UCSD-AML1 (cell line): ENCODE measurements around the gene ACP5.
A peak's percentile ranks its signal among the peaks of the same experiment; 100 is the strongest.

Experiments
- DNase-seq: peaks from one replicate; lab custom pipeline; 2025; ENCODE audit not compliant: unreplicated experiment; lab: John Stamatoyannopoulos, UW

The ACP5 gene

DNA sequence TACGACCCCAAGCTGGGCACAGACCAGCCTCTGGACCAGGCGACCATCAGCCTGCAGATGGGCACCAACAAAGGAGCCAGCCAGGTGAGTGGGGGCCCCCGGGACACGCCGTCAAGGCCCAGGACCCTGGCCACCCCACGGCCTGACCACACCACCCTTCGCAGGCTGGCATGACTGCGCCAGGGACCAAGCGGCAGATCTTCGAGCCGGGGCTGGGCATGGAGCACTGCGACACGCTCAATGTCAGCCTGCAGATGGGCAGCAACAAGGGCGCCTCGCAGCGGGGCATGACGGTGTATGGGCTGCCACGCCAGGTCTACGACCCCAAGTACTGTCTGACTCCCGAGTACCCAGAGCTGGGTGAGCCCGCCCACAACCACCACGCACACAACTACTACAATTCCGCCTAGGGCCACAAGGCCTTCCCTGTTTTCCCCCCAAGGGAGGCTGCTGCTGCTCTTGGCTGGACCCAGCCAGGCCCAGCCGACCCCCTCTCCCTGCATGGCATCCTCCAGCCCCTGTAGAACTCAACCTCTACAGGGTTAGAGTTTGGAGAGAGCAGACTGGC lies 28.0 kb downstream of the ACP5 start:
- no peak for DNase-seq

DNA sequence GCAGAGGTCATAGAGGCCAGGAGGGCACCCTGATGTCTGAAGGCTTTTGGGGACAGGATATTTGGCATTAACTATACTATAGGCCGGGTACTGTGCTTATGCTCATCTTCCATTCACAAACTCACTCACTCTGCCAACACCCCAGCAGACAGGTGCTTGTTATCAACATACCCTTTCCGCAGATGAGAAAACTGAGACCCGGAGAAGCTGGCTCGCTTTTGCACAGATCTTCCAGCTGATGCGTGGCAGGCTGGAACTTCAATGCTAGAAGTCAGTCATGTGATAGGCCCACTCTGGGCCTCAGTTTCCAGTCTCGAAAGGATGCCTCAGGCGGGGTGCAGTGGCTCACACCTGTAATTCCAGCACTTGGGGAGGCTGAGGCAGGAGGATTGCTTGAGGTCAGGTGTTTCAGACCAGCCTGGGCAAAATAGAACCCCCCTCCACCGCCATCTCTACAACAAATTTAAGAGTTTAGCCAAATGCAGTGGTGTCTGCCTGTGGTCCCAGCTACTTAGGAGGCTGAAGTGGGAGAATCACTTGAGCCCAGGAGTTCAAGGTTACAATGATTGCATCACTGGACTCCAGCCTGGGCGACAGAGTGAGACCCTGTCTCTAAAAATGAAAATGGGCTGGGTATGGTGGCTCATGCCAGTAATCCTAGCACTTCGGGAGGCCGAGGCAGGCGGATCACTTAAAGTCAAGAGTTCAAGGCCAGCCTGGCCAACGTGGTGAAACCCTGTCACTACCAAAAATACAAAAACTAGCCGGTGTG lies 29.3 kb downstream of the ACP5 start:
- DNase-seq, result no peak

DNA sequence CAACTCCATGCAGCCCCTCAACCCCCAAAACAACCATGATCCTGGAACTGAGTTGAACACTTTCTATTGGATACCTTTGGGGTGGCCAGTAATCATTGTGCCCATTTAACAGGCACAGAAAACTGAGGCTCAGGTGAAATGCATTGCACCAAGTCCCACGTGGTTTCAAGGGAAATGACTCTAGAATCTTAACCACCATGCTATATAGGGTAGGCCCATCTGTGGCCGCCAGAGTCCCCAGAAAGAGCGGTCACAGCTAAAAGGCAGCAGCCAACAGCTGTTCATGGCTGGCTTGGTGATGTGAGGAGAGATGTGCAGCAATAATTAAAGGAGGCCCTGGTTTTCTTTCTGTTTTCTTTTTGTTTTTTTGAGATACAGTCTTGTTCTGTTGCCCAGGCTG lies 36.2 kb downstream of the ACP5 start:
- DNase-seq, result no peak

DNA sequence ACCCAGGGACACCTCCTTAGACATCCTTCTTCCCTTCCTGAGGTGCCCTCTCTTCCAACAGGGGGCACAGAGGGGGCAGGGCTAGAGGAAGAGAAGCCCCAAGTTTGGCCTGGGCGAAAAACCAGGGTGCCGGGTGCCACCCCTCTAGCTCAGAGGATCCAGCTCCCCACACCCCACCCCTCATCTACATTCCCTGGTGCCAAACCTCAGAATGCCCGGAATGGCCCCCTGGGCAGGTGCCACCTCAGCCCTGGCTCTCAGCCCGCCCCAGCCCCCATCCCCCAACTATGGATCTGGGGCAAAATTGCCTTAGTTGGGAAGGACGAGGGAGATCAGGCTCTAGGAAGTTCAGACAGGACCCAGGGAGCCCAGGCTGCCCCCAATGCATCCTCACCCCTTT lies 36.8 kb downstream of the ACP5 start:
- no peak for DNase-seq

DNA sequence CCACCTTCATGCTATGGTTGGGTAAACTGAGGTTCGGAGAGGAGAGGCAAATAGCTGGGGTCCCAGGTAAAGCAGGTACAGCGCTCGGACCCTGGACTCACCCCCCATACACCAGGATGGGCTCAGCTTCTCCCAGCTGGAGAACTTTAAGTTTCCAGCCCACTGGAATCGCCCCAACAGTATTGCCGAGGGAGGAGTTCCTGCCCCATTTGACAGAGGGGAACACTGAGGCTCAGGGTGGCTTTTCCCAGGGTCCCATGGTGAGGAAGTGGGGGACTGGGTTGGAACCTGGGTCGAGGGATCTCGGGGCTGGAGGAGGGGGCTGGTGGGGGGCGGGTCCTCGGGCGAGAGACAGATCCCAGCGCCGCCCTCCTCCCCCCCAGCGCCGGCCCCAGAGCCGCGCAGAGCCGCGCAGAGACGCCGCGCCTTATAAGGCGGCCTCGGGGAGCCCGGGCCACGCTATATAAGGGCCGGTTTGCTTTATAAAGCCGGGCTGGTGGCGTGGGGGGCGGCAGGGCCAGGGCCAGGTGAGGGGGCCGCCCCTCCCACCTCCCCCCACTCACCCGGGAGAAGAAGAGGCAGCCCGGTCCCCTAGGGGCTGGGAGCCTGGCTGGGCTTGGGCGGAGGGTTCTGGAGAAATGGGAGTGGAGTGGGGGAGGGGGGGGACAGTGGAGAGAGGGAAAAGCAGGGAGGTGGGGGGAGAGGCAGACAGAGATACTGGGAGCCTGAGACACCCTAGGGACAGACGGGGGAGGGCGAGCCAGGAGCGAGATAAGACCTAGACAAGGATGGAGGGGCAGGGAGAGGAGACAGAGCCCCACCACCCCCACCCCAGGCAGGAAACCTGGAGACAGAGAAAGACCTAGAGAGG lies 37.7 kb downstream of the ACP5 start:
- DNase-seq, result no peak

DNA sequence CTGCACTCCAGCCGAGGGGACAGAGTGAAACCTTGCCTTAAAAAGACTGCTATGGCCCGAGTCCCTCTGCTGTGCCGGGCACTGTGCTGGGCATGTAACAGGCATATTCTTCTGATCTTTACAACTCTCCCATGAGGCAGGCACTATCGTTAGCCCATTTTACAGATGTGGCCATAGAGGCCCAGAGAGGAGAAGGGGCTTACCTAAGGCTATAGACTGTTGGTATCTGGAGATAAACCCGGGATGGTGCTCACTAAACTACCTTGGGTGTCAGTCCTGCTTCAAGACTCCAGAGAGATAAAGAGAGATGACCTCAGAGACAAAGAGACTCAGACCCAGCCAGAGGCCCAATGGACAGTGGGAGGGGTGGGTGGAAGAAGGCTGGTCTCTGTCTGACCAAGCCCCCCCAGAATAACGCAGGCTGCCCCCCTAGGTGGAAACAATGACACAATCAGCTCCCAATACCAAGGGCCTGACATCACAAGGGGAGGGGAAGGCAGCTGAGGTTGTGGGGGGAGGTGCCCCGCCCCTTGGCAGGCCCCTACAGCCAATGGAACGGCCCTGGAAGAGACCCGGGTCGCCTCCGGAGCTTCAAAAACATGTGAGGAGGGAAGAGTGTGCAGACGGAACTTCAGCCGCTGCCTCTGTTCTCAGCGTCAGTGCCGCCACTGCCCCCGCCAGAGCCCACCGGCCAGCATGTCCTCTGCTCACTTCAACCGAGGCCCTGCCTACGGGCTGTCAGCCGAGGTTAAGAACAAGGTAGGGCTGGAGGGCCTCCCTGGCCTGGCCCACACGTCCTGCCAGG lies 39.0 kb downstream of the ACP5 start, which contains the start of gene CNN1:
CNN1 (plus strand) TSS at position 620 of the 805 bp plus-strand sequence; CDS start at position 697, 77 bp downstream.
- DNase-seq, result no peak

DNA sequence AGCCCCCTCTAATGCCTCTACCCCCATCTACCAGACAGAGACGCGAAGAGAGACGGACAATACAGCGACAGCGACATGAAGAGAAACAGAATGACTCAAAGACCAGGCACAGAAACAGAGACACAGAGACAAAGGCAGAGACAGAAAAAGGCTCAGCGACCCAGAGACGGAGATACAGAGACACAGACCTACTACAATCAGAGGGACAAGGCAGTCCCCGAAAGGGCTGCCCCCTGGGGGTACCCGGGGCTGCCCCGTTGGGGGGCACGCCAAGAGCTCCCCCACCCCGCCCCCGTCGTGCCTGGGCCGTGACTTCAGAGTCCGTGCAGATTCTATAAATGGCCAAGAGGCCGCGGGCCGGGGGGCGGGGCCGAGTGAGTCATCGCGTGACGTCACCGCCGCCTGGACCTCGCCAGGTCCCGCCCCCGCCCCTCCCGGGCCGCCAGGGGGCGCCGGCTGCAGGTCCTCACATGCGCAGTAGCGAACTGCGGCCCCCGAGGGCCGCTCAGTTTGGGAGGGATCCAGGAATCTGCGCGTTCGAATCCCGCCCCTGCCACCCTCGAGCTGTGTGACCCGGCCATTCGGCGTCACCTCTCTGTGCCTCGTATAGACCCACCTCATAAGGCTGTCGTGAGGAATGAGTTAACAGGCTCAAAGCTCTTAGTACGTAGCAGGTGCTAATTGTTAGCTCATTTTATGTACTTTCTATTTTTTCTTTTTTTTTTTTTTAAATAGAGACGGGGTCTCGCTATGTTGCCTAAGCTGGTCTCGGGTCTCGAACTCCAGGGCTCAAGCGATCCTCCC lies 41.5 kb downstream of the ACP5 start:
- peak; percentile 92 for DNase-seq

DNA sequence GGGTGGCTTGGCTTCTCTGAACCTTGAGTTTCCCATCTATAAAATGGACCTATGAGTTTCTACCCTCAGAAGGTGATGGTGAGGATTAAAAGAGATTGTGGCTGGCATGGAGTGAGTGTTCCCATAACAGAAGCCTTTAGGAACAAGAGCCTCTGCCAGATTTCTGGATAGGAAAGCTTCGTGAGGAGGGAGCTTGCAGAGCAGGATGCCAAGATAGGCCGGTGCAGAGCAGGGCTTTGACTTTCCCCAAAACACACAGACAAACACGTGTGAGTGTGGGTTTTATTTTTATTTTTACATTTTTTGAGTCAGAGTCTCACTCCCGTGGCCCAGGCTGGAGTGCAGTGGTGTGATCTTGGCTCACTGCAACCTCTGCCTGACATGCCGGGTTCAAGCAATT lies 42.5 kb downstream of the ACP5 start:
- DNase-seq, result no peak

DNA sequence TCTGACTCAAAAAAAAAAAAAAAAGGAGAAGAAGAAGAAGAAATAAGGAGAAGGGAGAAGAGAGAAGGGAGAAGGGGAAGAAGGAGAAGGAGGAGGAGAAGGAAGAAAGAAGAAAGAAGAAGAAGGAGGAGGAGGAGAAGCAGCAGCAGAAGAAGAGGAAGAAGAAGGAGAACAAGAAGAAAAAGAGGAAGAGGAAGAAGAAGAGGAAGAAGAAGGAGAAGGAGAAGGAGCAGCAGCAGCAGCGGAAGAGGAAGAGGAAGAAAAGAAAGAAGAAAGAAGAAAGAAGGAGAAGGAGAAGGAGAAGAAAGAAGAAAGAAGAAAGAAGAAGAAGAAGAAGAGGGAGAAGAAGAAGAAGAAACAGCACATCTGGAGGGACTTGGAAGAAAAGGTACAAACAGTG lies 42.9 kb downstream of the ACP5 start:
- DNase-seq, result no peak

DNA sequence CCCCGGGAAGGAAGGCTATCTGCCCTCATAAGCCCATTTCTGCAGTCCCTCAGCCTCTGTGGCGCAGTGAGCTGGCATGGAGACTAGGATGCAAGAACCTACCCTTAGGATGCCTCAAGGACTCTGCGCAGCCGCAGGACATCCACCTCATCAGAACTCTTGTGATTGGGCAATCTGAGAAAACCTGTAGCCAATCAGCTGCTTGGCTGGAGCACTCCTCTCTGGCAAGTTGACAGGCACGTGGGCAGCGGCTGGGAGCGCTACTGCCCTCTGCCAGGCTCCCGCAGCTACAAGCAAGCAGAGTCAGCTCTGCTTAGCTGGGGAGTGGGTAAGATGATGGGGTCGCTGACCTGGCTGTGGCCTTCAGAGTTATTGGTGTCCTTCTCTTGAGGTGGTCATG lies 47.0 kb downstream of the ACP5 start:
- peak; percentile 81 for DNase-seq

DNA sequence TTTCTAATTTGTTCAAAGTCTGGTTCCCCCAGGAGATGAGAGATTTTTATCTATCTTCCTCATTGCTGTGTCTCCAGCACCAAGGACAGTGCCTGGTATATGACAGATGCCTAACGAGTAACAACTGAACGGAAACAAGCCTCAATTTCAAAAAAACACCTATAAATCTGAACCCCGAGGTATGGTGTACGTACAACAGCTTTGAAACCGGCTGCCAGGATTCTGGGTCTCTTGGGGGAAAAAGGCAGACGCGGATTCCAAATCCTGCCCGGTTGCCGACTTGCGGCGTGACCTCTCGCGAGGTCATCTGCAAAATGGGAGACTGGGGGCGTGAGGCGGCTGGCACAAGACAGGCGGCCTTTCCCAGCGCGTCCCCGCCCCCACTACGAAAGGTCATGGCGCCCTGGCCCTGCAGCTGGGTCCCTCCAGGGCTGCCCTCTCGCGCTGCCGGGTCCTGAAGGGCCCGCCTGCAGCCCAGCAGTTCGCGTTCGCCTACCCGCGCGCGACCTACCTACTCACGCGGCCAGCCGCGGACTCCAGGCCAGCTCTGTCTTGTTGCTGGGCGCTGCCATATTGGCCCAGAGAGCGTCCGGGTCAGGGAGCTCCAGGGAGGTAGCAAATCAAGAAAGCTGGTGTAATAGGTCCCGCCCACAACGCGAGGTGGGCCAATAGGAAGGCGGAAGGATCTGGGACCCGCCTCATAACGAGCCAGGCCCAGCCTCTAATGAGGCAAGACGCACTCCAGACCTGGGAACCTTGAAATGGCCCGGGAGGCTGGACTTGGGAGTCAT lies 48.7 kb downstream of the ACP5 start, which contains the start of gene ECSIT:
ECSIT (minus strand) TSS at position 584 of the 791 bp plus-strand sequence. CDS start 9,964 bp downstream, outside the sequence.
- peak; percentile 96 for DNase-seq
